PFSK-1 (cell line): ENCODE results near the gene CDH7.

Source experiments
- POLR2AphosphoS5 ChIP-seq: IDR thresholded peaks from 2 replicates; pipeline ENCODE4 v1.6.1; 2012; ENCODE audit warnings: low read depth, mild to moderate bottlenecking, control low read depth, low read length, moderate library complexity
- SIN3A ChIP-seq: IDR thresholded peaks from 2 replicates; pipeline ENCODE4 v1.6.1; 2012; ENCODE audit warnings: mild to moderate bottlenecking, low read length, moderate library complexity, borderline replicate concordance; ENCODE audit not compliant: insufficient read depth
- TAF1 ChIP-seq: IDR thresholded peaks from 2 replicates; pipeline ENCODE4 v1.6.1; 2012; ENCODE audit warnings: low read length, control low read depth, borderline replicate concordance; ENCODE audit not compliant: insufficient read depth

- TF ChIP-seq POLR2AphosphoS5 (no peak), SIN3A (no peak), TAF1 (no peak)
Observed at GRCh38 chr18:65754121-65754520, 3.3 kb downstream of the CDH7 start.
